HepG2 (cell line): ENCODE measurements around the gene GAB3. TPM values are rescaled to one million over a fixed set of nuclear protein-coding genes. Genes with fewer than 3 reads are reported as not detected.

Experiments used
- ATAC-seq: fragments of 200-7000 bp; cut with Tn5 transposase; 3 replicates; pipeline ENCODE4 v1.9.1; 2020; ENCODE audit warnings: mild to moderate bottlenecking, moderate library complexity
- BruUV-seq: library from RNA; stranded (reverse); fragments of 400-500 nt; replicated peaks from 2 replicates; lab custom pipeline; 2021; lab: Mats Ljungman, UMichigan
- CTCF ChIA-PET: fragments of 300-600 bp; formaldehyde crosslinking; extraction: SDS; loops from one replicate; lab custom pipeline; 2021; ENCODE audit warnings: low total read pairs, inconsistent platforms, low intra/inter-chr PET ratio; lab: Yijun Ruan, JAX
- POLR2A ChIA-PET: fragments of 350-600 bp; sonication (Branson Sonifier 250); formaldehyde crosslinking; loops from one replicate; lab custom pipeline; 2020; ENCODE audit warnings: antibody characterized with exemption, inconsistent platforms; lab: Yijun Ruan, JAX
- DNase-seq: peaks from one replicate; pipeline ENCODE4 v3.0.0-alpha.2; 2015; ENCODE audit warnings: low spot score
- FAIRE-seq: peaks from 3 replicates; lab custom pipeline; 2011; peaks lifted over from hg19 to GRCh38; lab: Jason Lieb, UNC
- H2AFZ ChIP-seq: one replicate; pipeline ENCODE4 v1.6.1; 2011; ENCODE audit warnings: low read length, inconsistent platforms
- H3K27ac ChIP-seq: fragments of 300-600 bp; 3 replicates; pipeline ENCODE4 v1.8.0; 2011; ENCODE audit warnings: mixed run types, mild to moderate bottlenecking, mixed read lengths, low read length, inconsistent platforms; ENCODE audit not compliant: insufficient read depth; ENCODE audit errors: extremely low read length
- H3K27me3 ChIP-seq, 2 experiments: fragments of 200-600 bp in 1 of 2; 2 replicates in 1 of 2; 3 replicates in 1 of 2; pipeline versions ENCODE4 v1.6.0 to v1.8.0; 2011; ENCODE audit warnings: low read length in 2 of 2, mild to moderate bottlenecking in 2 of 2, moderate library complexity in 2 of 2, inconsistent platforms in 1 of 2; ENCODE audit not compliant: insufficient read depth in 2 of 2, control insufficient read depth in 1 of 2
- H3K36me3 ChIP-seq, 2 experiments: fragments of 200-600 bp in 1 of 2; replicated peaks in 1 of 2; 2 replicates in 1 of 2; 3 replicates in 1 of 2; pipeline versions ENCODE4 v1.5.1 to v1.8.0; 2011; ENCODE audit warnings: low read length in 2 of 2, inconsistent platforms in 1 of 2; ENCODE audit not compliant: insufficient read depth in 2 of 2, control insufficient read depth in 1 of 2
- H3K4me1 ChIP-seq: 2 replicates; pipeline ENCODE4 v1.5.1; 2012; ENCODE audit warnings: low read length, inconsistent platforms; ENCODE audit not compliant: insufficient read depth
- H3K4me2 ChIP-seq: 2 replicates; pipeline ENCODE4 v1.6.0; 2011; ENCODE audit warnings: low read depth, low read length, inconsistent platforms
- H3K4me3 ChIP-seq, 3 experiments: fragments of 200-600 bp in 1 of 3; sonication (generic), shearing (Covaris generic) in 1 of 3; replicated peaks in 1 of 3; 2 replicates each; pipeline ENCODE4 v1.5.1; 2011 to 2016; ENCODE audit warnings: low read length in 3 of 3, inconsistent platforms in 2 of 3, low read depth in 2 of 3, mild to moderate bottlenecking in 2 of 3, control low read depth in 1 of 3, mixed read lengths in 1 of 3; ENCODE audit not compliant: insufficient read depth in 1 of 3
- H3K79me2 ChIP-seq: one replicate; pipeline ENCODE4 v1.6.1; 2011; ENCODE audit warnings: low read length, inconsistent platforms; ENCODE audit not compliant: insufficient read depth
- H3K9ac ChIP-seq: 2 replicates; pipeline ENCODE4 v1.6.0; 2011; ENCODE audit warnings: mild to moderate bottlenecking, low read depth, low read length, inconsistent platforms; ENCODE audit not compliant: insufficient read depth
- H3K9me3 ChIP-seq: 2 replicates; pipeline ENCODE4 v1.5.1; 2012; ENCODE audit warnings: mild to moderate bottlenecking, low read length
- H4K20me1 ChIP-seq: 2 replicates; pipeline ENCODE4 v1.6.0; 2011; ENCODE audit warnings: inconsistent platforms, mild to moderate bottlenecking, low read length, moderate library complexity; ENCODE audit not compliant: insufficient read depth
- DZIP1 ChIP-seq: sonication (generic); formaldehyde crosslinking; IDR thresholded peaks from 2 replicates; pipeline ENCODE4 v1.5.0; 2020; ENCODE audit warnings: mild to moderate bottlenecking, missing genetic modification reagents
- HOXA7 ChIP-seq: sonication (generic); formaldehyde crosslinking; IDR thresholded peaks from 2 replicates; pipeline ENCODE4 v1.8.1; 2022; ENCODE audit warnings: mild to moderate bottlenecking, missing genetic modification reagents, moderate library complexity
- NBN ChIP-seq: fragments of 450-650 bp; conservative IDR thresholded peaks from 2 replicates; pipeline ENCODE4 v1.6.1; 2017
- NCOR1 ChIP-seq: fragments of 200-600 bp; sonication (generic); IDR thresholded peaks from 2 replicates; pipeline ENCODE4 v1.7.0; 2017; ENCODE audit warnings: antibody characterized with exemption, low read length, borderline replicate concordance
- RAD51 ChIP-seq: fragments of 450-650 bp; IDR thresholded peaks from 2 replicates; pipeline ENCODE4 v1.6.1; 2016; ENCODE audit warnings: borderline replicate concordance
- REXO4 ChIP-seq: sonication (generic); formaldehyde crosslinking; IDR thresholded peaks from 2 replicates; pipeline ENCODE4 v1.8.0; 2022; ENCODE audit warnings: missing genetic modification reagents, mild to moderate bottlenecking, borderline replicate concordance
- STAT5B ChIP-seq: sonication (generic); formaldehyde crosslinking; IDR thresholded peaks from 2 replicates; pipeline ENCODE4 v1.4.0; 2020; ENCODE audit warnings: missing genetic modification reagents
- TBX2 ChIP-seq: sonication (generic); formaldehyde crosslinking; IDR thresholded peaks from 2 replicates; pipeline ENCODE4 v1.5.0; 2020; ENCODE audit warnings: missing genetic modification reagents, mild to moderate bottlenecking, borderline replicate concordance
- TMF1 ChIP-seq: sonication (generic); formaldehyde crosslinking; IDR thresholded peaks from 2 replicates; pipeline ENCODE4 v1.8.1; 2022; ENCODE audit warnings: low read depth, missing genetic modification reagents
- ZBTB3 ChIP-seq: sonication (generic); formaldehyde crosslinking; IDR thresholded peaks from 2 replicates; pipeline ENCODE4 v1.4.0; 2020; ENCODE audit warnings: low read depth, mild to moderate bottlenecking, moderate library complexity, missing genetic modification reagents, borderline replicate concordance
- ZNF124 ChIP-seq: sonication (generic); formaldehyde crosslinking; IDR thresholded peaks from 2 replicates; pipeline ENCODE4 v1.4.0; 2020; ENCODE audit warnings: missing genetic modification reagents
- ZNF230 ChIP-seq: sonication (generic); formaldehyde crosslinking; IDR thresholded peaks from 2 replicates; pipeline ENCODE4 v1.4.0; 2020; ENCODE audit warnings: mild to moderate bottlenecking, missing genetic modification reagents
- ZNF350 ChIP-seq: sonication (generic); formaldehyde crosslinking; IDR thresholded peaks from 2 replicates; pipeline ENCODE4 v1.4.0; 2020; ENCODE audit warnings: mild to moderate bottlenecking, low read depth, missing genetic modification reagents, borderline replicate concordance
- ZNF367 ChIP-seq: sonication (generic); formaldehyde crosslinking; IDR thresholded peaks from 2 replicates; pipeline ENCODE4 v1.4.0; 2020; ENCODE audit warnings: missing genetic modification reagents, borderline replicate concordance
- ZNF383 ChIP-seq: sonication (generic); formaldehyde crosslinking; IDR thresholded peaks from 2 replicates; pipeline ENCODE4 v1.4.0; 2020; ENCODE audit warnings: missing genetic modification reagents, mild to moderate bottlenecking, borderline replicate concordance
- ZNF564 ChIP-seq: sonication (generic); formaldehyde crosslinking; IDR thresholded peaks from 2 replicates; pipeline ENCODE4 v1.8.1; 2023; ENCODE audit warnings: mild to moderate bottlenecking, missing genetic modification reagents
- ZSCAN21 ChIP-seq: sonication (generic); formaldehyde crosslinking; IDR thresholded peaks from 2 replicates; pipeline ENCODE4 v1.8.0; 2022; ENCODE audit warnings: mild to moderate bottlenecking, missing genetic modification reagents, moderate library complexity, borderline replicate concordance
- WGBS: methylation state at CpG from one replicate; pipeline ENCODE4 v1.1.6; 2017; ENCODE audit warnings: low lambda C conversion rate; 5-methylcytosine and 5-hydroxymethylcytosine counted together
- in situ Hi-C: cut with HindIII; loops from 2 replicates; pipeline ENCODE4 v1.10.0; 2017; ENCODE audit warnings: low pct_unique_long_range_greater_than_20kb; ENCODE audit not compliant: extremely low pct_ligation_motif_present
- intact Hi-C: fragments of 100-400 bp; cut with micrococcal nuclease; formaldehyde crosslinking; loops from one replicate; pipeline ENCODE4 v1.10.0; 2022; ENCODE audit not compliant: unreplicated experiment
- polyA plus RNA-seq, 8 experiments: library from polyadenylated mRNA; depleted of rRNA in 3 of 8; stranded (reverse) in 7 of 8; unstranded in 1 of 8; fragments of >200 nt; fragmentation: Illumina TruSeq in 4 of 8; extraction: Trizol in 4 of 8; gene quantifications; 2 replicates each; pipeline versions ENCODE4 v1.2.1 to v1.2.3, GENCODE V29; 2011 to 2016; ENCODE audit warnings: low read depth in 4 of 8, missing spikeins in 1 of 8, mixed read lengths in 1 of 8; ENCODE audit not compliant: insufficient read depth in 1 of 8
- total RNA-seq, 5 experiments: library from RNA; depleted of rRNA; stranded (reverse); fragments of >200 nt; fragmentation: Illumina TruSeq; extraction: Trizol; gene quantifications; 2 replicates each; pipeline ENCODE4 v1.2.3, GENCODE V29; 2016; ENCODE audit warnings: low read depth in 1 of 5
- TF ChIP-seq, protein P1 (sequence below): sonication (generic); formaldehyde crosslinking; IDR thresholded peaks from 2 replicates; pipeline ENCODE4 v1.4.0; 2020; ENCODE audit warnings: missing genetic modification reagents, borderline replicate concordance

Gene GAB3
- total and polyA plus RNA-seq, 2 of the 13 experiments (the other 11 are each of a cell fraction or from before 2014, with no cell fraction given), result not detected

DNA sequence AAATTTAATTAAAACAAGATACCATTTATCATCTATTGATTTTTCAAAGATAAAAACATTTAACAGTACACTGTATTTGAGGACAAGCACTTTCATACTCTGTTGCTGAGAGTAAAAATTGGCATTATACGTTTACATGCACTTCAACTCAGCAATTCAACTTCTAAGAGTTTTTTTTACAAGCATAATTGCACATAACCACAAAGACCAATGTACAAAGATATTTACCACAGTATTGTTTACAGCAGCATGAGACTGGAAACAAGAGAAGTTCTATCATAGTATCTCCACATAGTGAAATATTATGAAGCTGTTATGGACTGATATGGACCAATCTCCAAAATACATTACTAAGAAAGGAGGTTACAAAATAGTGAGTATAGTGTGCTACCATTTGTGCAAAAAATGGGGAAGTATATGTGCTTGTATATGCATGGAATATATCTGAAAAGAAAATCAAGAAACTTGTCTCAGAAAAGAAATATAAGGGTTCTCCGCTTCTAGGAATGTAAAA is 10.9 kb downstream of the GAB3 start (continued):
- no peak for TF ChIP-seq HOXA7 (CRISPR knock-in tag)

DNA sequence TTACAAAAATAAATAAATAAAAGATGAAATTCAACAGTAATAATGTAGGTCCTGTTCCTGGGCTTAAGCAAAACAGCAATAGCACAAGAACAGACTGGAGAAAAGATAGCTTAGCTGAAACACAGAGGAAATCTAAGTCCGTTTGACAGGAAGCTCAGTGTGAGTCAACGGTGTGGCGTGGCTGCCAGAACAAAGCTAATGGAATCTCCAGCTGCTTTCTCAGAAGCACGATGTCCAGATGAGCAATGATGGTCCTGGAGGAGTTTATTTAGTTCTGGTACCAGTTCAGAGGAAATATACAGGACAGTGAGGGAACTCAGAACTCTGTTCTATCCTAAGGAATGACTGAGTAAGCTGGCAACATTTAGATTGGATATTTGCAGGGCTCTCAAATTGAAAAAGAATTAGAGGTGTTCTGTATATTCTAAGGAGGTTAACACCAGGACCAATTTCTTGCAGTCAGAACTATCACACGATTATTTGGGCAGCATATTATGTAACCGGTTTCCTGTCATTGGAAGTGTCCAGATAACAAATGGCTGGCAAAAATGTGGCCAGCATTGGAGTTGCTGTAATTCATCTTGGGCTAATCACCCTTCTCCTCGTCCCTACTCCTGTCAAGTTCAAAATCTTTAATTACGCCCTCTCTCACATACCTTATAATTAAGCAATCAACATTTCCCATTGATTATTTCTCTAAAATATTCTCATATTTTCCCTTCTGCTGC is 12.7 kb downstream of the GAB3 start:
- 0 out of 2 replicates have a peak, but pooled peaks cover 6% of the 10 kb centered on the region for H3K4me1 ChIP-seq
- in situ Hi-C loops (no loop called here), intact Hi-C loops (no loop called here)
- POLR2A ChIA-PET, result no interaction called here
- CTCF ChIA-PET, result no interaction called here
- H3K79me2 ChIP-seq, result no peaks in the 10 kb centered on the region
- H3K27me3 ChIP-seq, result no peaks in the 10 kb centered on the region; a peak in 1 of 5 replicates
- DNase-seq (no peak), FAIRE-seq (no peak), ATAC-seq (no peak)
- no peaks in the 10 kb centered on the region for H3K36me3 ChIP-seq
- H2AFZ ChIP-seq, result no peak overlapping the region
- no peak overlapping the region for H3K4me3 ChIP-seq
- H4K20me1 ChIP-seq, result no peaks in the 10 kb centered on the region
- H3K9me3 ChIP-seq, result no peaks in the 10 kb centered on the region
- BruUV-seq, result no TSS peak
- H3K4me2 ChIP-seq, result no peak overlapping the region
- no peak overlapping the region for H3K27ac ChIP-seq
- WGBS, result 9% methylated on average over 6 of the region's 8 CpGs
- no peak overlapping the region for H3K9ac ChIP-seq
- TF ChIP-seq ZNF230 (no peak), NBN (no peak), ZBTB3 (CRISPR knock-in tag) (no peak), ZNF383 (no peak), ZNF350 (no peak), ZNF564 (CRISPR knock-in tag) (no peak), ZNF367 (no peak), DZIP1 (CRISPR knock-in tag) (no peak), NCOR1 (no peak), STAT5B (no peak), REXO4 (CRISPR knock-in tag) (no peak), ZNF124 (CRISPR knock-in tag) (no peak), RAD51 (no peak), ZSCAN21 (CRISPR knock-in tag) (no peak), TBX2 (CRISPR knock-in tag) (no peak), TMF1 (CRISPR knock-in tag) (no peak)
- TF ChIP-seq, protein P1, sequence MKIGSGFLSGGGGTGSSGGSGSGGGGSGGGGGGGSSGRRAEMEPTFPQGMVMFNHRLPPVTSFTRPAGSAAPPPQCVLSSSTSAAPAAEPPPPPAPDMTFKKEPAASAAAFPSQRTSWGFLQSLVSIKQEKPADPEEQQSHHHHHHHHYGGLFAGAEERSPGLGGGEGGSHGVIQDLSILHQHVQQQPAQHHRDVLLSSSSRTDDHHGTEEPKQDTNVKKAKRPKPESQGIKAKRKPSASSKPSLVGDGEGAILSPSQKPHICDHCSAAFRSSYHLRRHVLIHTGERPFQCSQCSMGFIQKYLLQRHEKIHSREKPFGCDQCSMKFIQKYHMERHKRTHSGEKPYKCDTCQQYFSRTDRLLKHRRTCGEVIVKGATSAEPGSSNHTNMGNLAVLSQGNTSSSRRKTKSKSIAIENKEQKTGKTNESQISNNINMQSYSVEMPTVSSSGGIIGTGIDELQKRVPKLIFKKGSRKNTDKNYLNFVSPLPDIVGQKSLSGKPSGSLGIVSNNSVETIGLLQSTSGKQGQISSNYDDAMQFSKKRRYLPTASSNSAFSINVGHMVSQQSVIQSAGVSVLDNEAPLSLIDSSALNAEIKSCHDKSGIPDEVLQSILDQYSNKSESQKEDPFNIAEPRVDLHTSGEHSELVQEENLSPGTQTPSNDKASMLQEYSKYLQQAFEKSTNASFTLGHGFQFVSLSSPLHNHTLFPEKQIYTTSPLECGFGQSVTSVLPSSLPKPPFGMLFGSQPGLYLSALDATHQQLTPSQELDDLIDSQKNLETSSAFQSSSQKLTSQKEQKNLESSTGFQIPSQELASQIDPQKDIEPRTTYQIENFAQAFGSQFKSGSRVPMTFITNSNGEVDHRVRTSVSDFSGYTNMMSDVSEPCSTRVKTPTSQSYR (CRISPR knock-in tag), result no peak
